Osteocyte (in vitro differentiated cells): ENCODE results near the gene MICA. TPM values are rescaled to one million over a fixed set of nuclear protein-coding genes. Genes with fewer than 3 reads are reported as not detected.
A peak's percentile ranks its signal among the peaks of the same experiment; 100 is the strongest.

Experiments
- DNase-seq: peaks from one replicate; pipeline ENCODE4 v3.0.0; 2021; ENCODE audit warnings: mixed read lengths; ENCODE audit not compliant: unreplicated experiment; ENCODE audit errors: extremely low spot score
- H3K27ac Mint-ChIP-seq: one replicate; pipeline ENCODE4 v1.8.0; 2021; ENCODE audit warnings: mild to moderate bottlenecking, mixed read lengths; ENCODE audit not compliant: unreplicated experiment
- H3K27me3 Mint-ChIP-seq: one replicate; pipeline ENCODE4 v1.8.0; 2021; ENCODE audit warnings: mixed read lengths; ENCODE audit not compliant: unreplicated experiment
- H3K36me3 Mint-ChIP-seq: one replicate; pipeline ENCODE4 v1.8.0; 2021; ENCODE audit warnings: mixed read lengths; ENCODE audit not compliant: unreplicated experiment
- H3K4me1 Mint-ChIP-seq: one replicate; pipeline ENCODE4 v1.8.0; 2021; ENCODE audit warnings: mixed read lengths; ENCODE audit not compliant: unreplicated experiment
- H3K4me3 Mint-ChIP-seq: one replicate; pipeline ENCODE4 v1.8.0; 2021; ENCODE audit warnings: mild to moderate bottlenecking, moderate library complexity, mixed read lengths; ENCODE audit not compliant: unreplicated experiment
- H3K9me3 Mint-ChIP-seq: one replicate; pipeline ENCODE4 v1.8.0; 2021; ENCODE audit warnings: mixed read lengths; ENCODE audit not compliant: unreplicated experiment
- long read RNA-seq: library from polyadenylated mRNA; unstranded; transcript quantifications from one replicate; pipeline ENCODE4 v2.0.0, GENCODE V29; 2021
- total RNA-seq: library from RNA; stranded (reverse); gene quantifications from 2 replicates; pipeline ENCODE4 v1.2.1, GENCODE V29; 2021
- TF ChIP-seq, protein P1 (sequence below): fragments of 200-600 bp; sonication (generic); IDR thresholded peaks from 2 replicates; pipeline ENCODE4 v1.5.0; 2021; ENCODE audit warnings: antibody characterized with exemption, mild to moderate bottlenecking, moderate library complexity

Gene MICA
- 32.2 and 33.0 TPM in 2 replicates for total RNA-seq
- long read RNA-seq, transcript MICA-209 (6 exons, 1,386 nt), result major isoform, 75 of 88 reads
- long read RNA-seq, partial matches to known transcripts, result 5 of 88 reads
- long read RNA-seq, other reads (novel, unspliced or antisense), result 6 of 88 reads

DNA sequence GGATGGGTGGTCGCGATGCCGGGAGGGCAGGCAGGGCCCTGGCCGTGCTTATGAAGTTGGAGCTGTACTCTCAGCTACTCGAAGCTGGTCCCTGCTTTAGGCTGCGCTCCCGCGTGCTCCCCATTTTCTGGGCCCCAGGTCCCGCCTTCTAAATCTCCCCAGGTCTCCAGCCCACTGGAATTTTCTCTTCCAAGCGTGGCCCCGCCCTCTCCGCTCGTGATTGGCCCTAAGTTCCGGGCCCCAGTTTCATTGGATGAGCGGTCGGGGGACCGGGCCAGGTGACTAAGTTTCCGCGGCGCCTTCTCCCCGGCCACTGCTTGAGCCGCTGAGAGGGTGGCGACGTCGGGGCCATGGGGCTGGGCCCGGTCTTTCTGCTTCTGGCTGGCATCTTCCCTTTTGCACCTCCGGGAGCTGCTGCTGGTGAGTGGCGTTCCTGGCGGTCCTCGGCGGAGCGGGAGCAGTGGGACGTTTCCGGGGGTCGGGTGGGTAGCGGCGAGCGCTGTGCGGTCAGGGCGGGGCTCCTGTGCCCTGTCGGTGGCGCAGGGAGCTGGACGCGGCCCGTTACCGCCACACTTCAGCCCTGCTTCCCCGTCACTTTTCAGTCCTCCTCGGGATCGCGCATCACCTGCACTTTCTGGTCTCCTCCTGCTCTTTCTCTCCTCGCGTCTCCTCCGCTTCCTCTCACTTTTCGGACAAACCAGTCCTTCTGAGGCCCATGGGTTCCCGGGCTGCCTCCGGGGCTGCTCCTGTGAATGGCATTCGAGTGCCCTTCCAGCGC, at the start of gene MICA:
Gene MICA (plus strand): TSS at position 313 of the 778 bp plus-strand sequence. CDS start 38 bp downstream, at position 351.
- TF ChIP-seq, protein P1, sequence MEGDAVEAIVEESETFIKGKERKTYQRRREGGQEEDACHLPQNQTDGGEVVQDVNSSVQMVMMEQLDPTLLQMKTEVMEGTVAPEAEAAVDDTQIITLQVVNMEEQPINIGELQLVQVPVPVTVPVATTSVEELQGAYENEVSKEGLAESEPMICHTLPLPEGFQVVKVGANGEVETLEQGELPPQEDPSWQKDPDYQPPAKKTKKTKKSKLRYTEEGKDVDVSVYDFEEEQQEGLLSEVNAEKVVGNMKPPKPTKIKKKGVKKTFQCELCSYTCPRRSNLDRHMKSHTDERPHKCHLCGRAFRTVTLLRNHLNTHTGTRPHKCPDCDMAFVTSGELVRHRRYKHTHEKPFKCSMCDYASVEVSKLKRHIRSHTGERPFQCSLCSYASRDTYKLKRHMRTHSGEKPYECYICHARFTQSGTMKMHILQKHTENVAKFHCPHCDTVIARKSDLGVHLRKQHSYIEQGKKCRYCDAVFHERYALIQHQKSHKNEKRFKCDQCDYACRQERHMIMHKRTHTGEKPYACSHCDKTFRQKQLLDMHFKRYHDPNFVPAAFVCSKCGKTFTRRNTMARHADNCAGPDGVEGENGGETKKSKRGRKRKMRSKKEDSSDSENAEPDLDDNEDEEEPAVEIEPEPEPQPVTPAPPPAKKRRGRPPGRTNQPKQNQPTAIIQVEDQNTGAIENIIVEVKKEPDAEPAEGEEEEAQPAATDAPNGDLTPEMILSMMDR, result peak; percentile 25
- DNase-seq, result peak; percentile 94
- Mint-ChIP-seq H3K36me3 (peaks cover 2% of the 10 kb centered on the region), H3K27me3 (no peaks in the 10 kb centered on the region), H3K4me1 (peaks cover 69% of the 10 kb centered on the region), H3K9me3 (peaks cover 6% of the 10 kb centered on the region), H3K4me3 (peak within 1 kb of the TSS; percentile 94), H3K27ac (peak within 1 kb of the TSS; percentile 93)

DNA sequence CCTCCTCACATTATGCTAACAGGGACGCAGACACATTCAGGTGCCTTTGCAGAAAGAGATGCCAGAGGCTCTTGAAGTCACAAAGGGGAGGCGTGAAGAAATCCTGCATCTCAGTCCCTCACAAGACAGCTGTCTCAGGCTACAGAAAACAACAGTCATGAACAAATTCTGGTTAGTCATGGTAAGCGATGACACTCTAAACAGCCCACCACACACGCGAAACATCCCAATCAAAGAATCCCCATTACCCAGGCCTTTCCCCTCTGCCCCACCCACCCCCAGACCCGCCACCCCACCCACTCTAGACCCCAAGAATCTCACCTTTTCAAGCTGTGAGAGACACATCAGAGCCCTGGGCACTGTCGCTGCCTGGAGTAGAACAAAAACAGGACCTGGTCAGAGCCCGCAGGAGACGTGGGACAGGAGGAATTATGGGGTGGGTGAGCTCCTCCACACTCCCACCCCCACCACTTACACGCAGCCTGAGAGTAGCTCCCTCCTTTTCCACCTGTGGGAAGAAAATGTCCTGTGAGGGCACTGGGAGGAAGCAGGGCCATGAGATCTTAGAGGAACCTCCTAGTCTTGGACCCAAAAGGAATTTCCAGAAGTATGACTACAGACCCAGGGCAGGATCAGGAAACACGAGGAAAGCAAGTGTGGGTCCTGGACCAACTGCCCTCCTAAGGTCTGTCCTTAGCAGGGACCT, 49.1 kb upstream of the MICA start:
- peaks cover 53% of the 10 kb centered on the region for H3K27me3 Mint-ChIP-seq

DNA sequence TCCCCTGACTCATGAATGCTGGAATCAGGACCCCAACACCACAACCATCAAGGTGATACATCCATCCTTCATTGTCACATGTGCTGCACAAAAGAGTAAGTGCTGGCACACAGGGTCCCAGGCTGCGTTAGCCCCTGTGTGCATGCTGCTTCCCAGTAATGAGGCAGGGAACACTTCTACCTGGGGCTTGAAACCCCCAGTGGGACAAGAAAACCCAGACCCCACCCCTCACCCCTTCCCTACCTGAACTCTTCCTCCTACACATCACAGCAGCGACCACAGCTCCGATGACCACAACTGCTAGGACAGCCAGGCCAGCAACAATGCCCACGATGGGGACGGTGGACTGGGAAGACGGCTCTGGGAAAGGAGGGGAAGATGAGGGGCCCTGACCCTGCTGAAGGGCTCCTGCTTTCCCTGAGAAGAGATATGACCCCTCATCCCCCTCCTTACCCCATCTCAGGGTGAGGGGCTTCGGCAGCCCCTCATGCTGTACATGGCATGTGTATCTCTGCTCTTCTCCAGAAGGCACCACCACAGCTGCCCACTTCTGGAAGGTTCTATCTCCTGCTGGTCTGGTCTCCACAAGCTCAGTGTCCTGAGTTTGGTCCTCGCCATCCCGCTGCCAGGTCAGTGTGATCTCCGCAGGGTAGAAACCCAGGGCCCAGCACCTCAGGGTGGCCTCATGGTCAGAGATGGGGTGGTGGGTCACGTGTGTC, 48.4 kb upstream of the MICA start:
- H3K27ac Mint-ChIP-seq, result no peak overlapping the region
- DNase-seq, result no peak
- H3K36me3 Mint-ChIP-seq, result peaks cover 23% of the 10 kb centered on the region
- no peaks in the 10 kb centered on the region for H3K9me3 Mint-ChIP-seq
- peaks cover 51% of the 10 kb centered on the region for H3K27me3 Mint-ChIP-seq
- H3K4me3 Mint-ChIP-seq, result peak overlapping the region; percentile 71
- peaks cover 23% of the 10 kb centered on the region for H3K4me1 Mint-ChIP-seq
- TF ChIP-seq, protein P1, result no peak

More for the DNA sequence above, 49.1 kb upstream of the MICA start:
- Mint-ChIP-seq H3K36me3 (peaks cover 23% of the 10 kb centered on the region), H3K4me3 (peak overlapping the region; percentile 19), H3K27ac (no peak overlapping the region), H3K4me1 (peaks cover 23% of the 10 kb centered on the region), H3K9me3 (no peaks in the 10 kb centered on the region)
- DNase-seq, result no peak
- TF ChIP-seq, protein P1, result no peak

DNA sequence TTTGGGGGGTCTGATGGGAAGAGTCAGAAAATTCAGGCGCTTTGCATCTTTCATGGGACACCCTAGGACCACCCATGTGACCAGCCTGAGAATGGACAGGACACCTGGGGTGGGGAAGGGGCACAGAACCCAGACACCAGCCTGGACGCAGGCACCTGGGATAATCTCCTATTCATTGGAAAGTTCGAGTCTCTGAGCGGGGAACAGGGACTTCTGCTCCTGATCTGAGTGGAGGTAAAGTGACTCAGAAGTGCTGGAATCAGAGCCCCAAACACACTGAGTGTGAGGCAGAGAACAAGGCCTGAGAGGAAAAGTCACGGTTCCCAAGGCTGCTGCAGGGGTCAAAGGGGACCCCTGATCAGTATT, 47.8 kb upstream of the MICA start:
- H3K4me3 Mint-ChIP-seq, result peak overlapping the region; percentile 71
- H3K27ac Mint-ChIP-seq, result no peak overlapping the region
- peaks cover 50% of the 10 kb centered on the region for H3K27me3 Mint-ChIP-seq
- DNase-seq, result no peak
- no peaks in the 10 kb centered on the region for H3K9me3 Mint-ChIP-seq
- peaks cover 23% of the 10 kb centered on the region for H3K36me3 Mint-ChIP-seq
- TF ChIP-seq, protein P1, result no peak
- H3K4me1 Mint-ChIP-seq, result peaks cover 23% of the 10 kb centered on the region
